ENCODE data around the gene ASB17.
"Not testable (repeated sequence)": the region's sequence is repeated elsewhere in the genome, so short reads cannot be mapped to it uniquely, and the experiment has no call there.

ASB17 gene

GRCh38 chr1:75932304-75932703, at the start of gene ASB17:
Gene ASB17 (minus strand): TSS chr1:75932404. CDS start chr1:75932291, 113 bp downstream.
- Histone ChIP-seq H3K9me3 (ENCODE audit: control insufficient read depth in 2 of 2, low read length in 2 of 2) (no peaks in the 10 kb centered on the region), H3K9ac (ENCODE audit: low read depth in 1 of 2, low read length in 2 of 2) (no peak within 1 kb of the TSS), H3K27me3 (ENCODE audit: control insufficient read depth in 2 of 2, insufficient read depth in 2 of 2, low read length in 2 of 2) (no peaks in the 10 kb centered on the region), H3K4me1 (ENCODE audit: control insufficient read depth in 2 of 2, insufficient read depth in 2 of 2, low read length in 2 of 2) (no peaks in the 10 kb centered on the region), H3K36me3 (ENCODE audit: control insufficient read depth in 2 of 2, insufficient read depth in 2 of 2, low read length in 2 of 2) (no peaks in the 10 kb centered on the region), H3K27ac (ENCODE audit: low read depth in 2 of 2, low read length in 2 of 2) (no peak within 1 kb of the TSS), H3K4me3 (ENCODE audit: low read length in 2 of 2) (no peak within 1 kb of the TSS)

- H3K4me3 ChIP-seq (ENCODE audit: low read length in 2 of 2): no peak overlapping the region
- H3K27ac ChIP-seq (ENCODE audit: low read depth in 2 of 2, low read length in 2 of 2): no peak overlapping the region
- no peak overlapping the region for H3K9ac ChIP-seq (ENCODE audit: low read depth in 1 of 2, low read length in 2 of 2)
- no peaks in the 10 kb centered on the region for H3K27me3 ChIP-seq (ENCODE audit: control insufficient read depth in 2 of 2, insufficient read depth in 2 of 2, low read length in 2 of 2)
- no peaks in the 10 kb centered on the region for H3K36me3 ChIP-seq (ENCODE audit: control insufficient read depth in 2 of 2, insufficient read depth in 2 of 2, low read length in 2 of 2)
- no peaks in the 10 kb centered on the region for H3K9me3 ChIP-seq (ENCODE audit: control insufficient read depth in 2 of 2, low read length in 2 of 2)
- no peaks in the 10 kb centered on the region for H3K4me1 ChIP-seq (ENCODE audit: control insufficient read depth in 2 of 2, insufficient read depth in 2 of 2, low read length in 2 of 2)
Measured at GRCh38 chr1:75980972-75981897, 49.0 kb upstream of the ASB17 start.

GRCh38 chr1:75970631-75971030, 38.4 kb upstream of the ASB17 start:
- Histone ChIP-seq H3K27ac (ENCODE audit: low read depth in 2 of 2, low read length in 2 of 2) (no peak overlapping the region), H3K4me1 (ENCODE audit: control insufficient read depth in 2 of 2, insufficient read depth in 2 of 2, low read length in 2 of 2) (no peaks in the 10 kb centered on the region), H3K27me3 (ENCODE audit: control insufficient read depth in 2 of 2, insufficient read depth in 2 of 2, low read length in 2 of 2) (no peaks in the 10 kb centered on the region), H3K36me3 (ENCODE audit: control insufficient read depth in 2 of 2, insufficient read depth in 2 of 2, low read length in 2 of 2) (no peaks in the 10 kb centered on the region), H3K4me3 (ENCODE audit: low read length in 2 of 2) (no peak overlapping the region), H3K9me3 (ENCODE audit: control insufficient read depth in 2 of 2, low read length in 2 of 2) (no peaks in the 10 kb centered on the region), H3K9ac (ENCODE audit: low read depth in 1 of 2, low read length in 2 of 2) (no peak overlapping the region)

- Histone ChIP-seq H3K9me3 (ENCODE audit: control insufficient read depth in 2 of 2, low read length in 2 of 2) (no peaks in the 10 kb centered on the region), H3K27me3 (ENCODE audit: control insufficient read depth in 2 of 2, insufficient read depth in 2 of 2, low read length in 2 of 2) (no peaks in the 10 kb centered on the region), H3K4me3 (ENCODE audit: low read length in 2 of 2) (no peak overlapping the region), H3K4me1 (ENCODE audit: control insufficient read depth in 2 of 2, insufficient read depth in 2 of 2, low read length in 2 of 2) (no peaks in the 10 kb centered on the region), H3K9ac (ENCODE audit: low read depth in 1 of 2, low read length in 2 of 2) (no peak overlapping the region), H3K36me3 (ENCODE audit: control insufficient read depth in 2 of 2, insufficient read depth in 2 of 2, low read length in 2 of 2) (no peaks in the 10 kb centered on the region), H3K27ac (ENCODE audit: low read depth in 2 of 2, low read length in 2 of 2) (no peak overlapping the region)
Measured at GRCh38 chr1:75969550-75969949, 37.3 kb upstream of the ASB17 start.

GRCh38 chr1:75967719-75968118, 35.5 kb upstream of the ASB17 start:
- Histone ChIP-seq H3K27me3 (ENCODE audit: control insufficient read depth in 2 of 2, insufficient read depth in 2 of 2, low read length in 2 of 2) (no peaks in the 10 kb centered on the region), H3K9me3 (ENCODE audit: control insufficient read depth in 2 of 2, low read length in 2 of 2) (no peaks in the 10 kb centered on the region), H3K9ac (ENCODE audit: low read depth in 1 of 2, low read length in 2 of 2) (no peak overlapping the region), H3K27ac (ENCODE audit: low read depth in 2 of 2, low read length in 2 of 2) (no peak overlapping the region), H3K4me3 (ENCODE audit: low read length in 2 of 2) (no peak overlapping the region), H3K36me3 (ENCODE audit: control insufficient read depth in 2 of 2, insufficient read depth in 2 of 2, low read length in 2 of 2) (no peaks in the 10 kb centered on the region), H3K4me1 (ENCODE audit: control insufficient read depth in 2 of 2, insufficient read depth in 2 of 2, low read length in 2 of 2) (no peaks in the 10 kb centered on the region)

- H3K4me3 ChIP-seq (ENCODE audit: low read length in 2 of 2): no peak overlapping the region
- no peaks in the 10 kb centered on the region for H3K36me3 ChIP-seq (ENCODE audit: control insufficient read depth in 2 of 2, insufficient read depth in 2 of 2, low read length in 2 of 2)
- no peaks in the 10 kb centered on the region for H3K4me1 ChIP-seq (ENCODE audit: control insufficient read depth in 2 of 2, insufficient read depth in 2 of 2, low read length in 2 of 2)
- H3K27me3 ChIP-seq (ENCODE audit: control insufficient read depth in 2 of 2, insufficient read depth in 2 of 2, low read length in 2 of 2): no peaks in the 10 kb centered on the region
- no peaks in the 10 kb centered on the region for H3K9me3 ChIP-seq (ENCODE audit: control insufficient read depth in 2 of 2, low read length in 2 of 2)
- no peak overlapping the region for H3K9ac ChIP-seq (ENCODE audit: low read depth in 1 of 2, low read length in 2 of 2)
- no peak overlapping the region for H3K27ac ChIP-seq (ENCODE audit: low read depth in 2 of 2, low read length in 2 of 2)
Measured at GRCh38 chr1:75964760-75965408, 32.7 kb upstream of the ASB17 start.

- H3K36me3 ChIP-seq (ENCODE audit: control insufficient read depth in 2 of 2, insufficient read depth in 2 of 2, low read length in 2 of 2); H3K4me3 ChIP-seq (ENCODE audit: low read length in 2 of 2); H3K27me3 ChIP-seq (ENCODE audit: control insufficient read depth in 2 of 2, insufficient read depth in 2 of 2, low read length in 2 of 2); H3K27ac ChIP-seq (ENCODE audit: low read depth in 2 of 2, low read length in 2 of 2); H3K9me3 ChIP-seq (ENCODE audit: control insufficient read depth in 2 of 2, low read length in 2 of 2); H3K9ac ChIP-seq (ENCODE audit: low read depth in 1 of 2, low read length in 2 of 2); H3K4me1 ChIP-seq (ENCODE audit: control insufficient read depth in 2 of 2, insufficient read depth in 2 of 2, low read length in 2 of 2): not testable (repeated sequence)
Measured at GRCh38 chr1:75964110-75964759, 32.0 kb upstream of the ASB17 start.

- Histone ChIP-seq H3K4me3 (ENCODE audit: low read length in 2 of 2) (no peak overlapping the region), H3K27me3 (ENCODE audit: control insufficient read depth in 2 of 2, insufficient read depth in 2 of 2, low read length in 2 of 2) (no peaks in the 10 kb centered on the region), H3K36me3 (ENCODE audit: control insufficient read depth in 2 of 2, insufficient read depth in 2 of 2, low read length in 2 of 2) (no peaks in the 10 kb centered on the region), H3K9ac (ENCODE audit: low read depth in 1 of 2, low read length in 2 of 2) (no peak overlapping the region), H3K9me3 (ENCODE audit: control insufficient read depth in 2 of 2, low read length in 2 of 2) (no peaks in the 10 kb centered on the region), H3K27ac (ENCODE audit: low read depth in 2 of 2, low read length in 2 of 2) (no peak overlapping the region), H3K4me1 (ENCODE audit: control insufficient read depth in 2 of 2, insufficient read depth in 2 of 2, low read length in 2 of 2) (no peaks in the 10 kb centered on the region)
Measured at GRCh38 chr1:75954586-75954985, 22.4 kb upstream of the ASB17 start.

- Histone ChIP-seq H3K27me3 (ENCODE audit: control insufficient read depth in 2 of 2, insufficient read depth in 2 of 2, low read length in 2 of 2) (no peaks in the 10 kb centered on the region), H3K9ac (ENCODE audit: low read depth in 1 of 2, low read length in 2 of 2) (no peak overlapping the region), H3K4me1 (ENCODE audit: control insufficient read depth in 2 of 2, insufficient read depth in 2 of 2, low read length in 2 of 2) (no peaks in the 10 kb centered on the region), H3K9me3 (ENCODE audit: control insufficient read depth in 2 of 2, low read length in 2 of 2) (no peaks in the 10 kb centered on the region), H3K36me3 (ENCODE audit: control insufficient read depth in 2 of 2, insufficient read depth in 2 of 2, low read length in 2 of 2) (no peaks in the 10 kb centered on the region), H3K4me3 (ENCODE audit: low read length in 2 of 2) (no peak overlapping the region), H3K27ac (ENCODE audit: low read depth in 2 of 2, low read length in 2 of 2) (no peak overlapping the region)
Measured at GRCh38 chr1:75953461-75953860, 21.3 kb upstream of the ASB17 start.

GRCh38 chr1:75952016-75952415, 19.8 kb upstream of the ASB17 start:
- H3K4me1 ChIP-seq (ENCODE audit: control insufficient read depth in 2 of 2, insufficient read depth in 2 of 2, low read length in 2 of 2): no peaks in the 10 kb centered on the region
- H3K27me3 ChIP-seq (ENCODE audit: control insufficient read depth in 2 of 2, insufficient read depth in 2 of 2, low read length in 2 of 2): no peaks in the 10 kb centered on the region
- H3K36me3 ChIP-seq (ENCODE audit: control insufficient read depth in 2 of 2, insufficient read depth in 2 of 2, low read length in 2 of 2): no peaks in the 10 kb centered on the region
- H3K27ac ChIP-seq (ENCODE audit: low read depth in 2 of 2, low read length in 2 of 2): no peak overlapping the region
- no peaks in the 10 kb centered on the region for H3K9me3 ChIP-seq (ENCODE audit: control insufficient read depth in 2 of 2, low read length in 2 of 2)
- no peak overlapping the region for H3K9ac ChIP-seq (ENCODE audit: low read depth in 1 of 2, low read length in 2 of 2)
- H3K4me3 ChIP-seq (ENCODE audit: low read length in 2 of 2): no peak overlapping the region
